Stimulated activated CD4-positive, alpha-beta T cell treated with anti-CD3 and anti-CD28 coated beads, Interleukin-2, amount 100 ng/mL, for 4 hours (primary cell): Measurements from ENCODE around the gene INPP5A.
"Not testable (repeated sequence)": the region's sequence is repeated elsewhere in the genome, so short reads cannot be mapped to it uniquely, and the experiment has no call there.

ENCODE experiments used
- DNase-seq: peaks from one replicate; pipeline ENCODE4 v3.0.0-alpha.2; 2020; ENCODE audit warnings: low read depth

The INPP5A gene

GRCh38 chr10:132548869-132549268 lies 11.3 kb downstream of the INPP5A start:
- DNase-seq, result no peak

- DNase-seq, result no peak
Observed at GRCh38 chr10:132549371-132549770, 11.8 kb downstream of the INPP5A start.

DNA sequence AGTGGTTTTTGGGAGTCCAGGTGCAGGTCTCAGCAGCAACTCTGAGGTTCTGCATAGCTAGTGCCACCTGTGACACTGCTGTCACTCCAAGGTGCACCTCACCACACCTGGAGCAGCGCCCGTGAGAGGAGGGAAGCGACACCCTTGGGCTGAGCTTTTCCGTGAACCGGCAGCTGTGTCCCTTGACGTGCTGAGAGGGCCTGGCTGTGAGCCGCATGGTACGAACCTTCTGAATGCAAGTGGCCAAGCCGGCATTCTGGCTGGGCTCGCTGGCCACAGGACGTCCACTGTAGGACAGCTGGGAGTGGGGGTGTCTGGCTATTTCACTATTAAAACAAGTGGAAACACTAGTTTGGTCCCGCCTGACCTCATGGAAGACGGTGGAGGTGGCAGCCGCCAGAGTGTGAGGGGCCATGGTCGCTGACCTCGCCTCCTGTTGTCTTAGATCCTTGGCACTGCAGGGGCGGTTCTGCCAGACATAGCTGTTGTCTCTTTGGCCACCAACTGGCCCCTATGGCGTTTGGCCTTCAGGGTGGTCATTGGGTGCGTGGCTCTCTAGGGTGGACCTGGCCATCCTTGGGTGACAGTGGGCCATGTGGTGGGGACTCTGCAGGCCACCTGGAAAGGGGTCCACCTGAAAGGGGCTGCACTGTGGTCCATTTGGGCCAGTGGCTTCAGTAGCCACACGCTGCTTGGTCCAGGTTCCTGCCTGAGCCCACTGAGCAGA lies 12.9 kb downstream of the INPP5A start:
- no peak for DNase-seq

GRCh38 chr10:132551093-132551807 lies 13.7 kb downstream of the INPP5A start:
- DNase-seq, result no peak

- no peak for DNase-seq
Observed at GRCh38 chr10:132551808-132552130, 14.2 kb downstream of the INPP5A start.

- DNase-seq, result not testable (repeated sequence)
Observed at GRCh38 chr10:132552635-132553034, 15.0 kb downstream of the INPP5A start.

DNA sequence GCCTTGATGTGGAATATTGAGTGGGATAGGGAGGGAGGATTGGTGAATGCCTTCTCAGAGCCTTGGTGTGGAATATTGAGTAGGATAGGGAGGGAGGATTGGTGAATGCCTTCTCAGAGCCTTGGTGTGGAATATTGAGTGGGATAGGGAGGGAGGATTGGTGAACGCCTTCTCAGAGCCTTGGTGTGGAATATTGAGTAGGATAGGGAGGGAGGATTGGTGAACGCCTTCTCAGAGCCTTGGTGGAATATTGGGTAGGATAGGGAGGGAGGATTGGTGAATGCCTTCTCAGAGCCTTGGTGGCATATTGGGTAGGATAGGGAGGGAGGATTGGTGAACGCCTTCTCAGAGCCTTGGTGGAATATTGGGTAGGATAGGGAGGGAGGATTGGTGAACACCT lies 16.0 kb downstream of the INPP5A start:
- DNase-seq, result not testable (repeated sequence)

- DNase-seq, result no peak
Observed at GRCh38 chr10:132554053-132554990, 16.7 kb downstream of the INPP5A start.

DNA sequence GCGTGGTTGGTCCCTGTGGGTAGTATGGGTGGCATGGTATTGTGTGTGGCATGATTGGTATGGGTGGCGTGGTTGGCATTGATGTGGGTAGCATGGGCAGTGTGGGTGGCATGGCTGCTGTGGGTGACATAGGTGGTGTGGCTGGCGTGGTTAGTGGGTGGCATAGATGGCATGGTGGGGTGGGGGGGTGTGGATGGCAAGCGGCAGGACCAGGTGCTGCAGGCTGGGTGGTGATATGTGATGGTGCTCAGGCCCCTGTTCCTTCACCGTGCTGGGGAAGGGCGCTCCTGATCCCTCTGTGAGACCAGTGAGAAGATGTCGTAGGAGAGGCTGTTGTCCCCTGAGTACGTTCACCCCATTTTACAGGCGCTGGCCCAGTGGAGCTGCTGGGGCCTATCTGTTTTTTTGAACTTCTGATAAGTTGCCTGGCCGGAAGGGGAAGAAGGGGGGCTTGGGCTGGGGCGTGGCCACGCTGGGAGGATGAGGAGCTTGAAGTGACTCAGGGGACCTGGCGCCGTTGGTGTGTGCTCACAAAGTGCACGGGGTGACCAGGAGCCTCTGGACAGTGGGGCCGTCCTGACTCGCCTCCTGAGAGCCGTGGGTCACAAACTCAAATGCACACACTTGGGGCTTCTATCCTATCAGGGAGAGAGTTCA lies 17.5 kb downstream of the INPP5A start:
- DNase-seq, result no peak

GRCh38 chr10:132555648-132556575 lies 18.3 kb downstream of the INPP5A start:
- DNase-seq, result no peak

DNA sequence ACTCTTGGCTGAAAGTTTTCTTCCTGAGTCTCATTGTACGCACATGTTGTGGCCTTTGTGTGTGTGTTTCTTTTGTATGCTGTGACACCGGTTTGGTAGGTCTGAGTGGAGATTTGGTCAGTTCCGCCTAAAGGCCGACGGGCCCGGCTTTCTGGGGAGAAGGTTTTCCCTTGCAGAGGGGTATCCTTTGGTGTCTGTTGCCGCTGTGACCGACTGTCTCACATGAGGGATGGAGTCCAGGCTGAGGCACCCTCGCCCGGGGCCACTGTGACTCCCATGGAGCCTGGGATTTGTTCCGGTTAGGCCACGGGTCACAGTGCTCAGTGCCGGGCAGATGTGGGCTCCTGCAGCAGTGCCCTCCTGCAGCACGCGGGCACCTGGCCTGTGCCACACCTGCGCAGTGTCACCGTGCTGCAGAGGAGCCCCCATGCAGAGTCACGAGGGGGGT lies 19.4 kb downstream of the INPP5A start:
- no peak for DNase-seq

- DNase-seq, result no peak
Observed at GRCh38 chr10:132557696-132558515, 20.3 kb downstream of the INPP5A start.

- DNase-seq, result no peak
Observed at GRCh38 chr10:132558516-132559413, 21.2 kb downstream of the INPP5A start.

- DNase-seq, result no peak
Observed at GRCh38 chr10:132559538-132559937, 22.0 kb downstream of the INPP5A start.

GRCh38 chr10:132560241-132560731 lies 22.7 kb downstream of the INPP5A start:
- no peak for DNase-seq

DNA sequence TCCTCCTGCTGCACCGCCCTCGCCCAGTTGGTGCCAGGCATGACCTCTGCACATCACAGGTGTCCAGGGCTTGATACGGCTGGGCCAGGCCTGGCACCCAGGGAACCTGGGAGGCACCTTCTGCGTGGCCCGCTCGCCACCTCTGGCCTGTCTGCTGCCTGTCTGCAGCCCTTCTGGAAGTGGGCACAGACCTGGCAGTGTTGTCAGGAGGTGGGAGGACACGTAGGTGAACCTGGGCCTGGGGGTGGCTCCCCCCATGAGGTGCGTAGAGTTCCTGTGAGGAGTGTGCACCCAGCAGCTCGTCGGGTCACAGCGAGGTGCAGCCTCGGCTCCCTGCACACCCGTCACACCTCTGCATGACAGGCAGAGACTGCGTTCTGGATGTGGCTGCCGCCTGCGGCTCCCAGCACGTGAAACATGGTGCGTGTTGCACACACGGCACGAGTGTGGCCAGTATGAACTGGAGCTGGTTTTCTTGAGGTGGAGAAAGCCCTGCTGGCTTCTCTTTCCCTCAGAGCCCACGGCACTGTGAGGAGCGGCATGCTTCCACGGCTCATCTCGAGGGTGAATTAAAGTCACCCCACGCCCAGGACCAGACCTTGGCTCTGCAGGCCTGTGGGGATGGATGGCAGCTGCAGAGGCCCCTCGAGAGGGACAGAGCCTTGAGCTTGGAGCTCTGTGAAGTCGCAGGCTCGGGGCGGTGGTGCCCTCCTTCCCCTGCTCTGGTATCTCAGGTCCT lies 24.8 kb downstream of the INPP5A start:
- no peak for DNase-seq

GRCh38 chr10:132562916-132563456 lies 25.4 kb downstream of the INPP5A start:
- no peak for DNase-seq
